ENCODE data around the gene DIPK1C. TPM values are rescaled to one million over a fixed set of nuclear protein-coding genes. Genes with fewer than 3 reads are reported as not detected.

Gene DIPK1C
- total and polyA plus RNA-seq, 2 experiments from 2014 or later = not detected

- H3K4me1 ChIP-seq (ENCODE audit: insufficient read depth) = no peaks in the 10 kb centered on the region
- 63 to 70% methylated on average over 7 of the region's 7 CpGs for WGBS, 2 experiments (ENCODE audit: low coverage in 1 of 2, low lambda C conversion rate in 2 of 2, missing lambda C conversion rate in 2 of 2)
- H2AFZ ChIP-seq = no peak overlapping the region
- H3K9ac ChIP-seq = no peak overlapping the region
- in situ Hi-C loops (cut with MboI) = no loop called here
- no peak overlapping the region for H3K4me3 ChIP-seq
- no peaks in the 10 kb centered on the region for H3K79me2 ChIP-seq (ENCODE audit: insufficient read depth)
- H3K4me2 ChIP-seq (ENCODE audit: unreplicated experiment) = no peak overlapping the region
- peaks cover 60% of the 10 kb centered on the region for H3K27me3 ChIP-seq (replicated peaks; ENCODE audit: insufficient read depth)
- H3K9me2 ChIP-seq (ENCODE audit: insufficient read depth) = no peaks in the 10 kb centered on the region
- no peak overlapping the region for H3K27ac ChIP-seq
- DNase-seq = no peak
- no peaks in the 10 kb centered on the region for H3F3A ChIP-seq (ENCODE audit: insufficient read depth)
- no peaks in the 10 kb centered on the region for H3K36me3 ChIP-seq (ENCODE audit: low read depth)
- TF ChIP-seq EZH2 (IDR thresholded peaks at IDR 0.05; ENCODE audit: insufficient read depth, poor library complexity, severe bottlenecking) = no peak
- TF ChIP-seq EZH2phosphoT487 (IDR thresholded peaks at IDR 0.05; ENCODE audit: insufficient read depth, low read depth) = no peak
- H4K20me1 ChIP-seq (ENCODE audit: insufficient read depth) = no peaks in the 10 kb centered on the region
- H3K9me3 ChIP-seq (ENCODE audit: low read depth) = no peaks in the 10 kb centered on the region
Measured at GRCh38 chr18:74460825-74461224, 3.7 kb upstream of the DIPK1C start.

- in situ Hi-C loops (cut with MboI) = no loop called here
- H3K27me3 ChIP-seq (replicated peaks; ENCODE audit: insufficient read depth) = peaks cover 68% of the 10 kb centered on the region
- TF ChIP-seq EZH2 (IDR thresholded peaks at IDR 0.05; ENCODE audit: insufficient read depth, poor library complexity, severe bottlenecking) (no peak), EZH2phosphoT487 (IDR thresholded peaks at IDR 0.05; ENCODE audit: insufficient read depth, low read depth) (no peak)
Measured at GRCh38 chr18:74459889-74460288, 2.8 kb upstream of the DIPK1C start.

GRCh38 chr18:74457725-74458421 lies 765 bp upstream of the DIPK1C start:
- no peak for TF ChIP-seq EZH2 (IDR thresholded peaks at IDR 0.05; ENCODE audit: insufficient read depth, poor library complexity, severe bottlenecking)
- no peak for TF ChIP-seq EZH2phosphoT487 (IDR thresholded peaks at IDR 0.05; ENCODE audit: insufficient read depth, low read depth)
- H3K4me1 ChIP-seq (ENCODE audit: insufficient read depth) = no peaks in the 10 kb centered on the region
- H3K79me2 ChIP-seq (ENCODE audit: insufficient read depth) = no peaks in the 10 kb centered on the region
- DNase-seq = no peak
- H3K27me3 ChIP-seq (replicated peaks; ENCODE audit: insufficient read depth) = peaks cover 55% of the 10 kb centered on the region
- no peak overlapping the region for H3K9ac ChIP-seq
- H3K9me3 ChIP-seq (ENCODE audit: low read depth) = no peaks in the 10 kb centered on the region
- H3K4me3 ChIP-seq = no peak overlapping the region
- H3K27ac ChIP-seq = no peak overlapping the region
- H3K9me2 ChIP-seq (ENCODE audit: insufficient read depth) = no peaks in the 10 kb centered on the region
- H3F3A ChIP-seq (ENCODE audit: insufficient read depth) = no peaks in the 10 kb centered on the region
- no peaks in the 10 kb centered on the region for H3K36me3 ChIP-seq (ENCODE audit: low read depth)
- WGBS, 2 experiments (ENCODE audit: low coverage in 1 of 2, low lambda C conversion rate in 2 of 2, missing lambda C conversion rate in 2 of 2) = 19 to 20% methylated on average over 32 to 34 of the region's 34 CpGs
- H4K20me1 ChIP-seq (ENCODE audit: insufficient read depth) = no peaks in the 10 kb centered on the region
- in situ Hi-C loops (cut with MboI) = no loop called here
- H2AFZ ChIP-seq = no peak overlapping the region
- H3K4me2 ChIP-seq (ENCODE audit: unreplicated experiment) = no peak overlapping the region

More at GRCh38 chr18:74459889-74460288, 2.8 kb upstream of the DIPK1C start:
- Histone ChIP-seq H2AFZ (no peak overlapping the region), H3K79me2 (ENCODE audit: insufficient read depth) (no peaks in the 10 kb centered on the region), H3K36me3 (ENCODE audit: low read depth) (no peaks in the 10 kb centered on the region), H3K9ac (no peak overlapping the region), H3F3A (ENCODE audit: insufficient read depth) (no peaks in the 10 kb centered on the region), H3K9me3 (ENCODE audit: low read depth) (no peaks in the 10 kb centered on the region), H3K27ac (no peak overlapping the region), H4K20me1 (ENCODE audit: insufficient read depth) (no peaks in the 10 kb centered on the region), H3K9me2 (ENCODE audit: insufficient read depth) (no peaks in the 10 kb centered on the region), H3K4me3 (no peak overlapping the region), H3K4me2 (ENCODE audit: unreplicated experiment) (no peak overlapping the region), H3K4me1 (ENCODE audit: insufficient read depth) (no peaks in the 10 kb centered on the region)
- 49 to 59% methylated on average over 7 of the region's 7 CpGs for WGBS, 2 experiments (ENCODE audit: low coverage in 1 of 2, low lambda C conversion rate in 2 of 2, missing lambda C conversion rate in 2 of 2)
- DNase-seq = peak; percentile 10

- H3K9me2 ChIP-seq (ENCODE audit: insufficient read depth) = no peaks in the 10 kb centered on the region
- no peaks in the 10 kb centered on the region for H3F3A ChIP-seq (ENCODE audit: insufficient read depth)
- no peaks in the 10 kb centered on the region for H3K79me2 ChIP-seq (ENCODE audit: insufficient read depth)
- 3% methylated on average over 45 to 50 of the region's 69 CpGs for WGBS, 2 experiments (ENCODE audit: low coverage in 1 of 2, low lambda C conversion rate in 2 of 2, missing lambda C conversion rate in 2 of 2)
- in situ Hi-C loops (cut with MboI) = no loop called here
- H4K20me1 ChIP-seq (ENCODE audit: insufficient read depth) = no peaks in the 10 kb centered on the region
- no peak overlapping the region for H3K4me3 ChIP-seq
- TF ChIP-seq EZH2 (IDR thresholded peaks at IDR 0.05; ENCODE audit: insufficient read depth, poor library complexity, severe bottlenecking) (peak; percentile 52), EZH2phosphoT487 (IDR thresholded peaks at IDR 0.05; ENCODE audit: insufficient read depth, low read depth) (no peak)
- no peak overlapping the region for H2AFZ ChIP-seq
- no peaks in the 10 kb centered on the region for H3K4me1 ChIP-seq (ENCODE audit: insufficient read depth)
- peaks cover 52% of the 10 kb centered on the region for H3K27me3 ChIP-seq (replicated peaks; ENCODE audit: insufficient read depth)
- DNase-seq = peak; percentile 1
- no peak overlapping the region for H3K9ac ChIP-seq
- no peak overlapping the region for H3K4me2 ChIP-seq (ENCODE audit: unreplicated experiment)
- no peak overlapping the region for H3K27ac ChIP-seq
- no peaks in the 10 kb centered on the region for H3K36me3 ChIP-seq (ENCODE audit: low read depth)
- no peaks in the 10 kb centered on the region for H3K9me3 ChIP-seq (ENCODE audit: low read depth)
Measured at GRCh38 chr18:74456349-74457042, 612 bp downstream of the DIPK1C start.
